SU-DHL-6 (cell line): ENCODE results near the gene SIRPA.

Source experiments
- CTCF ChIP-seq: fragments of 200-600 bp; sonication (generic); IDR thresholded peaks from one replicate; pipeline ENCODE4 v1.5.1; 2017; ENCODE audit warnings: antibody characterized with exemption, mild to moderate bottlenecking, low read length, moderate library complexity; ENCODE audit not compliant: insufficient read depth, poor library complexity, severe bottlenecking
- EZH2phosphoT487 ChIP-seq: fragments of 200-600 bp; sonication (generic), shearing (Covaris generic); conservative IDR thresholded peaks from 2 replicates; pipeline ENCODE4 v1.6.1; 2018; ENCODE audit warnings: mild to moderate bottlenecking, antibody characterized with exemption, low read length, moderate library complexity, mixed read lengths

- TF ChIP-seq EZH2phosphoT487 (no peak), CTCF (no peak)
Observed at GRCh38 chr20:1917786-1918185, 22.6 kb downstream of the SIRPA start.
